Natural killer cell (primary cell): ENCODE measurements around the gene RNF133. TPM values are rescaled to one million over a fixed set of nuclear protein-coding genes. Genes with fewer than 3 reads are reported as not detected.

Experiments
- ATAC-seq, 3 donors: fragments of 150-1000 bp in 2 of 3; fragments of 200-7000 bp in 1 of 3; cut with Tn5 transposase; 1 replicate in 1 of 3; 2 replicates in 2 of 3; pipeline ENCODE4 v1.10.0; 2021; ENCODE audit warnings: mild to moderate bottlenecking in 2 of 3, moderate library complexity in 2 of 3
- DNase-seq, 2 donors: peaks; one replicate each; pipeline versions ENCODE4 v3.0.0 to v3.0.0-alpha.2; 2013 to 2021; ENCODE audit warnings: mixed read lengths in 1 of 2
- H3K27ac ChIP-seq: one replicate; pipeline ENCODE4 v1.5.1; 2013; ENCODE audit warnings: mild to moderate bottlenecking, low read length
- H3K27me3 ChIP-seq: one replicate; pipeline ENCODE4 v1.6.1; 2013; ENCODE audit warnings: low read length; ENCODE audit not compliant: control insufficient read depth, insufficient read depth
- H3K36me3 ChIP-seq: one replicate; pipeline ENCODE4 v1.6.1; 2013; ENCODE audit warnings: low read length; ENCODE audit not compliant: control insufficient read depth, insufficient read depth
- H3K4me1 ChIP-seq: one replicate; pipeline ENCODE4 v1.6.1; 2013; ENCODE audit warnings: low read length; ENCODE audit not compliant: control insufficient read depth, insufficient read depth
- H3K4me3 ChIP-seq: one replicate; pipeline ENCODE4 v1.5.1; 2013; ENCODE audit warnings: low read length
- H3K9me3 ChIP-seq: one replicate; pipeline ENCODE4 v1.6.1; 2013; ENCODE audit warnings: low read length; ENCODE audit not compliant: control insufficient read depth, insufficient read depth
- H3K27ac Mint-ChIP-seq, 2 donors: one replicate each; pipeline ENCODE4 v1.8.0; 2022; ENCODE audit warnings: mild to moderate bottlenecking in 2 of 2, mixed read lengths in 2 of 2, moderate library complexity in 1 of 2
- H3K27me3 Mint-ChIP-seq, 2 donors: one replicate each; pipeline ENCODE4 v1.8.0; 2022; ENCODE audit warnings: low read depth in 2 of 2, mixed read lengths in 2 of 2
- H3K36me3 Mint-ChIP-seq: one replicate; pipeline ENCODE4 v1.8.0; 2022; ENCODE audit warnings: mixed read lengths
- H3K4me1 Mint-ChIP-seq, 2 donors: one replicate each; pipeline ENCODE4 v1.8.0; 2022; ENCODE audit warnings: mixed read lengths in 2 of 2
- H3K4me3 Mint-ChIP-seq: one replicate; pipeline ENCODE4 v1.8.0; 2022; ENCODE audit warnings: mild to moderate bottlenecking, moderate library complexity, mixed read lengths
- H3K9me3 Mint-ChIP-seq, 2 donors: one replicate each; pipeline ENCODE4 v1.8.0; 2022; ENCODE audit warnings: mixed read lengths in 2 of 2
- CTCF ChIP-seq: fragments of 200-600 bp; IDR thresholded peaks from one replicate; pipeline ENCODE4 v1.8.0; 2022; ENCODE audit warnings: antibody characterized with exemption
- WGBS: methylation state at CpG from one replicate; pipeline ENCODE4 v1.1.7; 2013; ENCODE audit warnings: missing lambda C conversion rate; ENCODE audit not compliant: insufficient coverage; 5-methylcytosine and 5-hydroxymethylcytosine counted together
- intact Hi-C: fragments of 100-400 bp; cut with micrococcal nuclease; formaldehyde crosslinking; loops from one replicate; pipeline ENCODE4 v1.14.2; 2022
- total RNA-seq, 4 donors: library from RNA; stranded (reverse); fragments of 120-200 nt in 1 of 4; gene quantifications; one replicate each; pipeline versions ENCODE4 v1.2.3 to v1.2.4, GENCODE V29; 2013 to 2022

RNF133 gene
- total RNA-seq, 3 donors from 2014 or later (not counting 1 experiment from before 2014, with no cell fraction given), result not detected

GRCh38 chr7:122738947-122739346 is 40.0 kb upstream of the RNF133 start:
- Histone ChIP-seq H3K27me3 (no peaks in the 10 kb centered on the region), H3K36me3 (no peaks in the 10 kb centered on the region), H3K4me3 (no peak overlapping the region), H3K9me3 (no peaks in the 10 kb centered on the region), H3K27ac (no peak overlapping the region), H3K4me1 (no peaks in the 10 kb centered on the region)
- Mint-ChIP-seq H3K27me3 (no peaks in the 10 kb centered on the region), H3K4me3 (no peak overlapping the region), H3K9me3 (peaks cover 9% of the 10 kb centered on the region in 2 donors), H3K4me1 (no peaks in the 10 kb centered on the region), H3K27ac (no peak overlapping the region), H3K36me3 (peaks cover 6% of the 10 kb centered on the region)
- DNase-seq, result no peak
- no peak for ATAC-seq
- 77% methylated on average over 2 of the region's 2 CpGs for WGBS
- intact Hi-C loops, result no loop called here
- TF ChIP-seq CTCF, result no peak

GRCh38 chr7:122736183-122736582 is 37.3 kb upstream of the RNF133 start:
- no peaks in the 10 kb centered on the region for H3K4me1 Mint-ChIP-seq
- Histone ChIP-seq H3K4me3 (no peak overlapping the region), H3K27ac (no peak overlapping the region), H3K36me3 (no peaks in the 10 kb centered on the region), H3K27me3 (no peaks in the 10 kb centered on the region), H3K9me3 (no peaks in the 10 kb centered on the region), H3K4me1 (no peaks in the 10 kb centered on the region)
- WGBS, result 88% methylated on average over 1 of the region's 1 CpG
- intact Hi-C loops, result no loop called here
- TF ChIP-seq CTCF, result no peak
- H3K27me3 Mint-ChIP-seq, result no peaks in the 10 kb centered on the region
- peaks cover 6% of the 10 kb centered on the region for H3K36me3 Mint-ChIP-seq
- no peak overlapping the region for H3K4me3 Mint-ChIP-seq
- H3K27ac Mint-ChIP-seq, result no peak overlapping the region
- peaks cover 11 to 12% of the 10 kb centered on the region in 2 donors for H3K9me3 Mint-ChIP-seq
- no peak for ATAC-seq
- DNase-seq, result no peak

DNA sequence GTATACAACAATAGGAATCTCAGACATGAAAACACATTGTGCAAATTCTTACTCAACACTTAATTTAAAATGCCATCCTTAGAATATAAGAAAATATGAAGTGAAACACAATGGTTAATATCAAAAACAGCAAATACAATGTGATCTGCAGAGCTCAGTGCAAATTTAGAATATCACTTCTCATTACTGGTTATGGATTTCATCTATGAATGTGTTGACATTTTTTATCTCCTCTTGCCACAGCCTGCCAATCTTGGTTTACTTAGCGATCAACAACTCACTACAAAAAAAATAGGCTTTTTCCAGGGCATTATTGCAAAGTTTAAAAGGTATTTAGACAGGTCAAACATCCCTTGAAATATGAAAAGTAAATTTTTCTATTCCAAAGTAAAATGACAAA is 28.8 kb upstream of the RNF133 start:
- H3K4me3 Mint-ChIP-seq, result no peak overlapping the region
- no peaks in the 10 kb centered on the region for H3K36me3 ChIP-seq
- no peak overlapping the region for H3K27ac Mint-ChIP-seq
- H3K27me3 ChIP-seq, result no peaks in the 10 kb centered on the region
- no peaks in the 10 kb centered on the region for H3K27me3 Mint-ChIP-seq
- H3K4me1 Mint-ChIP-seq, result no peaks in the 10 kb centered on the region
- H3K36me3 Mint-ChIP-seq, result no peaks in the 10 kb centered on the region
- no CpG with 5 or more reads among the region's 1 CpG for WGBS
- no peak overlapping the region for H3K27ac ChIP-seq
- no peaks in the 10 kb centered on the region for H3K9me3 ChIP-seq
- no peak for TF ChIP-seq CTCF
- H3K4me1 ChIP-seq, result no peaks in the 10 kb centered on the region
- no peak overlapping the region for H3K4me3 ChIP-seq
- DNase-seq, result no peak
- peaks cover 16 to 17% of the 10 kb centered on the region in 2 donors for H3K9me3 Mint-ChIP-seq
- no peak for ATAC-seq
- intact Hi-C loops, result no loop called here

DNA sequence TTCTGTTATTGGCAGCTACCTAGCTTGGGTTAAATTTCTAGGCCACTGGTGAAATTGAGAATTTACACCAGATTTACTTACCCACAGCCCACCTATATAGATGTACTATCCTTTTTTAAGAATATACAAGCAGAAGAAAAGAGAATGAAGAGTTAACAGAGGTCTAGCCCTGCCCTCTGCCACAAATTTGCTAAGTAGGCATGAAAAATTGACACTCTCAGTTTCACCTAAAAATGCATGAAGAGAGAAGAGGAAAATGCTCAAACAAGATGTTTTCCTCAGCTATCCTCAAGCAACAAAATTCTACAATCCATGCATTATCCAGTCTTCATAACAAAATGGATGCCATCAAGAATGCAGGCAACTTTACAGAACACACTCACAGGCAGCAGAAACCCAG is 28.4 kb upstream of the RNF133 start:
- Mint-ChIP-seq H3K4me3 (no peak overlapping the region), H3K36me3 (no peaks in the 10 kb centered on the region), H3K9me3 (peaks cover 16 to 17% of the 10 kb centered on the region in 2 donors), H3K27me3 (no peaks in the 10 kb centered on the region), H3K27ac (no peak overlapping the region), H3K4me1 (no peaks in the 10 kb centered on the region)
- no peak for ATAC-seq
- Histone ChIP-seq H3K27ac (no peak overlapping the region), H3K4me3 (no peak overlapping the region), H3K27me3 (no peaks in the 10 kb centered on the region), H3K9me3 (no peaks in the 10 kb centered on the region), H3K4me1 (no peaks in the 10 kb centered on the region), H3K36me3 (no peaks in the 10 kb centered on the region)
- no peak for DNase-seq
- intact Hi-C loops, result no loop called here
- TF ChIP-seq CTCF, result no peak
